Lower leg skin (tissue), 3 donors: ENCODE data around the gene CDC42BPG.
A peak's percentile ranks its signal among the peaks of the same experiment; 100 is the strongest.

Experiments
- CTCF ChIP-seq, 3 donors: fragments of 450-650 bp; IDR thresholded peaks; one replicate each; pipeline ENCODE4 v1.5.1; 2016; ENCODE audit warnings: antibody characterized with exemption in 3 of 3, mild to moderate bottlenecking in 3 of 3, moderate library complexity in 2 of 3
- POLR2A ChIP-seq, 2 donors: fragments of 450-650 bp; IDR thresholded peaks; one replicate each; pipeline ENCODE4 v1.6.1; 2016 to 2017; ENCODE audit warnings: antibody characterized with exemption in 2 of 2, mild to moderate bottlenecking in 1 of 2, moderate library complexity in 1 of 2

GRCh38 chr11:64810271-64810890, 34.1 kb downstream of the CDC42BPG start, which contains the start of gene MEN1:
- TF ChIP-seq CTCF (IDR thresholded peaks at IDR 0.05) (no peak), POLR2A (IDR thresholded peaks at IDR 0.05) (peak in 1 of 2 donors; percentile 6)
